PC-9 (cell line): ENCODE data around the gene ETV6.

ENCODE experiments used
- EZH2 ChIP-seq: fragments of 200-600 bp; sonication (generic); IDR thresholded peaks from 2 replicates; pipeline ENCODE4 v1.8.0; 2017; ENCODE audit warnings: antibody characterized with exemption, low read depth
- TF ChIP-seq, protein P1 (sequence below): fragments of 200-600 bp; sonication (generic); conservative IDR thresholded peaks from 2 replicates; pipeline ENCODE4 v1.6.1; 2017; ENCODE audit warnings: mixed run types, antibody characterized with exemption, mild to moderate bottlenecking, moderate library complexity

GRCh38 chr12:11653215-11653753, 3.8 kb downstream of the ETV6 start:
- TF ChIP-seq, protein P1, sequence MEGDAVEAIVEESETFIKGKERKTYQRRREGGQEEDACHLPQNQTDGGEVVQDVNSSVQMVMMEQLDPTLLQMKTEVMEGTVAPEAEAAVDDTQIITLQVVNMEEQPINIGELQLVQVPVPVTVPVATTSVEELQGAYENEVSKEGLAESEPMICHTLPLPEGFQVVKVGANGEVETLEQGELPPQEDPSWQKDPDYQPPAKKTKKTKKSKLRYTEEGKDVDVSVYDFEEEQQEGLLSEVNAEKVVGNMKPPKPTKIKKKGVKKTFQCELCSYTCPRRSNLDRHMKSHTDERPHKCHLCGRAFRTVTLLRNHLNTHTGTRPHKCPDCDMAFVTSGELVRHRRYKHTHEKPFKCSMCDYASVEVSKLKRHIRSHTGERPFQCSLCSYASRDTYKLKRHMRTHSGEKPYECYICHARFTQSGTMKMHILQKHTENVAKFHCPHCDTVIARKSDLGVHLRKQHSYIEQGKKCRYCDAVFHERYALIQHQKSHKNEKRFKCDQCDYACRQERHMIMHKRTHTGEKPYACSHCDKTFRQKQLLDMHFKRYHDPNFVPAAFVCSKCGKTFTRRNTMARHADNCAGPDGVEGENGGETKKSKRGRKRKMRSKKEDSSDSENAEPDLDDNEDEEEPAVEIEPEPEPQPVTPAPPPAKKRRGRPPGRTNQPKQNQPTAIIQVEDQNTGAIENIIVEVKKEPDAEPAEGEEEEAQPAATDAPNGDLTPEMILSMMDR, result no peak
- no peak for TF ChIP-seq EZH2
